ENCODE measurements around the gene APOL4.
"Not testable (repeated sequence)": the region's sequence is repeated elsewhere in the genome, so short reads cannot be mapped to it uniquely, and the experiment has no call there.

Gene APOL4

GRCh38 chr22:36163497-36163896 is 38.1 kb downstream of the APOL4 start:
- Histone ChIP-seq H3K27ac (peak overlapping the region in 12 of 21 experiments; percentile 37 to 99 (median 72)), H3K4me3 (no peak overlapping the region)

GRCh38 chr22:36162127-36163034 is 39.2 kb downstream of the APOL4 start:
- Histone ChIP-seq H3K27ac (peak overlapping the region in 17 of 21 experiments; percentile 2 to 99 (median 60)), H3K4me3 (no peak overlapping the region)

- not testable (repeated sequence) for H3K4me3 ChIP-seq
- peak overlapping the region in 15 of 21 experiments; percentile 2 to 99 (median 75) for H3K27ac ChIP-seq
Measured at GRCh38 chr22:36161793-36162126, 39.8 kb downstream of the APOL4 start.

- peak within 1 kb of the TSS; percentile 1 to 99 (median 91) for H3K27ac ChIP-seq
Measured at GRCh38 chr22:36160499-36160942, 41.1 kb downstream of the APOL4 start, which contains the start of gene APOL3. APOL3 (minus strand) TSS chr22:36160755; CDS start chr22:36149055, 11,700 bp downstream.

GRCh38 chr22:36156515-36157419 is 44.8 kb downstream of the APOL4 start:
- peak overlapping the region; percentile 39 to 99 (median 92) for H3K27ac ChIP-seq
- peak overlapping the region; percentile 28 to 44 (median 39) for H3K4me3 ChIP-seq

More at GRCh38 chr22:36160499-36160942, 41.1 kb downstream of the APOL4 start, which contains the start of gene APOL3:
- H3K4me3 ChIP-seq, result peak within 1 kb of the TSS; percentile 22 to 43 (median 34)

GRCh38 chr22:36156119-36156514 is 45.5 kb downstream of the APOL4 start:
- Histone ChIP-seq H3K4me3 (peak overlapping the region; percentile 28 to 44 (median 39)), H3K27ac (peak overlapping the region; percentile 39 to 99 (median 92))

GRCh38 chr22:36155702-36156101 is 45.9 kb downstream of the APOL4 start:
- peak overlapping the region in 2 of 7 experiments; percentile 28 to 41 for H3K4me3 ChIP-seq
- H3K27ac ChIP-seq, result peak overlapping the region; percentile 31 to 99 (median 92)

GRCh38 chr22:36154423-36154945 is 47.1 kb downstream of the APOL4 start:
- Histone ChIP-seq H3K27ac (peak overlapping the region in 16 of 21 experiments; percentile 18 to 99 (median 92)), H3K4me3 (no peak overlapping the region)

GRCh38 chr22:36153501-36154422 is 47.8 kb downstream of the APOL4 start:
- H3K4me3 ChIP-seq, result no peak overlapping the region
- peak overlapping the region in 11 of 21 experiments; percentile 14 to 99 (median 89) for H3K27ac ChIP-seq

GRCh38 chr22:36152821-36153220 is 48.8 kb downstream of the APOL4 start:
- H3K4me3 ChIP-seq, result not testable (repeated sequence)
- H3K27ac ChIP-seq, result peak overlapping the region in 2 of 21 experiments; percentile 8 to 91

GRCh38 chr22:36152088-36152487 is 49.5 kb downstream of the APOL4 start:
- no peak overlapping the region for H3K4me3 ChIP-seq
- peak overlapping the region in 3 of 21 experiments; percentile 21 to 47 (median 22) for H3K27ac ChIP-seq

- Histone ChIP-seq H3K27ac (peak overlapping the region in 13 of 21 experiments; percentile 17 to 65 (median 38)), H3K4me3 (no peak overlapping the region)
Measured at GRCh38 chr22:36151006-36151595, 50.5 kb downstream of the APOL4 start.

GRCh38 chr22:36149441-36149840 is 52.2 kb downstream of the APOL4 start:
- H3K4me3 ChIP-seq, result no peak overlapping the region
- H3K27ac ChIP-seq, result peak overlapping the region in 1 of 21 experiments; percentile 43

GRCh38 chr22:36148411-36148810 is 53.2 kb downstream of the APOL4 start:
- Histone ChIP-seq H3K27ac (peak overlapping the region in 4 of 21 experiments; percentile 13 to 68 (median 38)), H3K4me3 (no peak overlapping the region)

- H3K4me3 ChIP-seq, result no peak overlapping the region
- peak overlapping the region in 3 of 21 experiments; percentile 2 to 17 (median 2) for H3K27ac ChIP-seq
Measured at GRCh38 chr22:36147196-36147791, 54.3 kb downstream of the APOL4 start.

GRCh38 chr22:36145881-36146280 is 55.7 kb downstream of the APOL4 start:
- H3K4me3 ChIP-seq, result no peak overlapping the region

GRCh38 chr22:36144886-36145541 is 56.6 kb downstream of the APOL4 start:
- H3K27ac ChIP-seq, result no peak overlapping the region
- no peak overlapping the region for H3K4me3 ChIP-seq

More at GRCh38 chr22:36145881-36146280, 55.7 kb downstream of the APOL4 start:
- H3K27ac ChIP-seq, result peak overlapping the region in 1 of 21 experiments; percentile 21
